Thyroid gland (tissue), 4 donors: ENCODE measurements around the gene SHISA7.

Source experiments
- CTCF ChIP-seq, 6 experiments: fragments of 200-600 bp in 3 of 6; fragments of 450-650 bp in 3 of 6; sonication (generic) in 3 of 6; IDR thresholded peaks; one replicate each; pipeline ENCODE4 v1.5.1; 2016 to 2019; ENCODE audit warnings: antibody characterized with exemption in 6 of 6, mild to moderate bottlenecking in 2 of 6, inconsistent platforms in 1 of 6, moderate library complexity in 1 of 6
- POLR2A ChIP-seq, 2 donors: fragments of 450-650 bp; IDR thresholded peaks; one replicate each; pipeline ENCODE4 v1.6.1; 2017; ENCODE audit warnings: antibody characterized with exemption in 2 of 2, mild to moderate bottlenecking in 2 of 2, moderate library complexity in 1 of 2

- TF ChIP-seq CTCF (IDR thresholded peaks at IDR 0.05) (no peak), POLR2A (IDR thresholded peaks at IDR 0.05) (peak in 1 of 2 donors; percentile 69)
Observed at GRCh38 chr19:55384131-55384919, 58.8 kb downstream of the SHISA7 start, which contains the start of gene TMEM238.
